ENCODE results near the gene ENAM. TPM values are rescaled to one million over a fixed set of nuclear protein-coding genes. Genes with fewer than 3 reads are reported as not detected.
"Not testable (repeated sequence)": the region's sequence is repeated elsewhere in the genome, so short reads cannot be mapped to it uniquely, and the experiment has no call there.

Gene ENAM
- polyA plus RNA-seq, 2 of the 4 experiments (the other 2 are of a cell fraction) = 0.01 to 0.16 TPM

- peak overlapping the region; percentile 70 for H3K4me3 ChIP-seq
- no peak for TF ChIP-seq NPAS2 (CRISPR knock-in tag; IDR thresholded peaks at IDR 0.05; ENCODE audit: borderline replicate concordance)
- no peak for TF ChIP-seq REST (IDR thresholded peaks at IDR 0.05)
- TF ChIP-seq USF2 (IDR thresholded peaks at IDR 0.05) = no peak
- no peak for TF ChIP-seq E2F6 (IDR thresholded peaks at IDR 0.05; ENCODE audit: borderline replicate concordance, low read depth)
- TF ChIP-seq NFE2L2 (conservative IDR thresholded peaks at IDR 0.05; ENCODE audit: low read length) = no peak
- TF ChIP-seq HES2 (IDR thresholded peaks at IDR 0.05) = no peak
- TF ChIP-seq ESRRA (IDR thresholded peaks at IDR 0.05; ENCODE audit: borderline replicate concordance, low read length) = no peak
- TF ChIP-seq HMGXB4 (CRISPR knock-in tag; IDR thresholded peaks at IDR 0.05; ENCODE audit: borderline replicate concordance) = no peak
- ATAC-seq (peak; percentile 22 to 36; a peak in 5 of 6 replicates), DNase-seq (ENCODE audit: low read depth in 1 of 2, low spot score in 1 of 2) (no peak), FAIRE-seq (no peak)
- 3% methylated on average over 19 of the region's 19 CpGs for WGBS (ENCODE audit: missing lambda C conversion rate)
- CTCF ChIA-PET = interaction anchor here (0.6 to 1.8 kb wide), 7 partner anchors 8 to 96 kb away, joined by 3 to 10 read pairs (median 4); no protein-coding TSS in a partner anchor
- peak overlapping the region; percentile 87 to 96 for H3K27ac ChIP-seq
- H3K4me1 ChIP-seq = peaks cover 21% of the 10 kb centered on the region
- POLR2A ChIA-PET = interaction anchor here (0.7 to 2.2 kb wide), 3 partner anchors 11 to 46 kb away, joined by 3 to 12 read pairs (median 4); no protein-coding TSS in a partner anchor
- H3K9me3 ChIP-seq = no peaks in the 10 kb centered on the region
- H3K4me2 ChIP-seq = peak overlapping the region; percentile 87
These were observed 60.3 kb downstream of the ENAM start for GRCh38 chr4:70688795-70689231.

- H3K4me2 ChIP-seq = peak overlapping the region; percentile 87; the same call in 2 of the 3 replicates
- H3K4me1 ChIP-seq = peaks cover 21% of the 10 kb centered on the region
- no peak overlapping the region for H3K4me3 ChIP-seq
- CTCF ChIA-PET = interaction anchor here (0.8 kb wide), 1 partner anchor 40 kb away, joined by 3 read pairs; no protein-coding TSS in a partner anchor
- WGBS (ENCODE audit: missing lambda C conversion rate) = 93% methylated on average over 1 of the region's 1 CpG
- H3K9me3 ChIP-seq = no peaks in the 10 kb centered on the region
- DNase-seq (ENCODE audit: low read depth in 1 of 2, low spot score in 1 of 2) (no peak), FAIRE-seq (no peak), ATAC-seq (no peak)
- no peak overlapping the region for H3K27ac ChIP-seq
- POLR2A ChIA-PET = interaction anchor here (0.8 to 1.6 kb wide), 2 partner anchors 12 to 148 kb away, joined by 4 to 5 read pairs; partner anchors contain the start of gene GRSF1
- no peak for TF ChIP-seq JUNB (IDR thresholded peaks at IDR 0.05)
- TF ChIP-seq TFCP2L1 (CRISPR knock-in tag; IDR thresholded peaks at IDR 0.05) = no peak
- no peak for TF ChIP-seq POLR2A (IDR thresholded peaks at IDR 0.05; ENCODE audit: low read length)
- no peak for TF ChIP-seq CHD4 (IDR thresholded peaks at IDR 0.05; ENCODE audit: borderline replicate concordance)
- TF ChIP-seq HMGXB4 (CRISPR knock-in tag; IDR thresholded peaks at IDR 0.05; ENCODE audit: borderline replicate concordance) = no peak
- TF ChIP-seq TP53 (CRISPR knock-in tag; IDR thresholded peaks at IDR 0.05) = no peak
- no peak for TF ChIP-seq ZFP36 (IDR thresholded peaks at IDR 0.05; ENCODE audit: borderline replicate concordance, partially characterized antibody)
These were observed 63.1 kb downstream of the ENAM start for GRCh38 chr4:70691661-70692060.

- H3K4me1 ChIP-seq = peaks cover 17% of the 10 kb centered on the region
- H3K4me2 ChIP-seq; H3K27ac ChIP-seq; DNase-seq (ENCODE audit: low read depth in 1 of 2, low spot score in 1 of 2); H3K4me3 ChIP-seq; H3K9me3 ChIP-seq; ATAC-seq; FAIRE-seq: not testable (repeated sequence)
- WGBS (ENCODE audit: missing lambda C conversion rate) = 94% methylated on average over 7 of the region's 7 CpGs
- POLR2A ChIA-PET = interaction anchor here (0.7 kb wide), 1 partner anchor 521 kb away, joined by 8 read pairs; no protein-coding TSS in a partner anchor
- CTCF ChIA-PET = interaction anchor here (1.0 to 2.5 kb wide), 2 partner anchors 9 to 535 kb away, joined by 3 to 15 read pairs; no protein-coding TSS in a partner anchor
These were observed 66.1 kb downstream of the ENAM start for GRCh38 chr4:70694633-70695032.
